GM18502 (cell line): ENCODE data around the gene PRR19.
A peak's percentile ranks its signal among the peaks of the same experiment; 100 is the strongest.

Experiments used
- ATAC-seq: cut with Tn5 transposase; IDR thresholded peaks from one replicate; pipeline ENCODE4 v1.9.1; 2021; ENCODE audit warnings: mild to moderate bottlenecking; ENCODE audit not compliant: unreplicated experiment, poor library complexity

PRR19 gene

DNA sequence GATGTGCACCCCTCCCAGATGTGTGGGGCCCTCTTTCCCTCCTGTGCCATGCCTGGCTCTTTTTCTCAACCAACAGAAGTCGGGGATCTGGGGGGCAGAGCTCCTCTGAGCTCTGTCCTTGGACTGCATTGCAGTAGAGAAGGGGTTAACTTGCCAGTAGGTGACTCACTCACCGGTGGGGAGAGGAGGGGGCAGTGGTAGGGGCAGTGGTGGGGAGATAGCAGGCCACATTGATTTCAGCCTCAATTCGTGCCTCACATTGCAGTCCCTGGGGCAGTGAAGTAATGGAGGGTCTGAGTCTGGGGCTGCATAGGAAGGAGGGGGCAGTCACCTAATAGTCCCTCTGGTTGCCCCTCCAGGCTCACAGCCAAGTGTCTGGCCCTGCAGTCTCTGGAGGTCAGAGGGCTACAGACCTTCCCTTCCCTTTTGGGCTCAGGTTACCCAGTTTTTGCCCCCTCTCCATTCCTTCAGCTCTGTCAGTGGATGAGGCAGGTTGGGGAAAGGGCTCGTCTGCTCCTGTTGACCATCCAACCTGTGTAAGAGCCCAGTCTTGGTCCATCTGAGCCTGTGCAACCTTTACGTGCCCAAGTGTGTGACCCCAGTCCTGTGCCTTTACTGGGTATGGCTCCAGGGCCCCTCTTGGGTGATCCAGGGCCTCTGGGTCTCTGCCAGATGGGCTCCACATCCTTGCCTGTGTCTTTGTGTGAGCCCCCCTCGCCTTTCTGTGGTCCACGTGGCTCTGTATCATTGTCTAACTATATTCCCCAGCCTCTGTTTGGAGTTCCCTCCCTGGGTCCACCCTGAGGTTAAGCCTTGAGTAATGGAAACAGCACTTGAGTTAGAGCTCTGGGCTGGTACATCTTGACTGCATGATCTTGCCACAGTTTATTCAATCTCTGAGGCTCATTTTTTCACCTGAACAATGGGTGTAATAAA lies 19.8 kb upstream of the PRR19 start:
- ATAC-seq, result no peak

- no peak for ATAC-seq
These were observed 19.1 kb upstream of the PRR19 start for GRCh38 chr19:42282819-42283187.

GRCh38 chr19:42283188-42284065 lies 18.5 kb upstream of the PRR19 start:
- peak; percentile 45 for ATAC-seq

DNA sequence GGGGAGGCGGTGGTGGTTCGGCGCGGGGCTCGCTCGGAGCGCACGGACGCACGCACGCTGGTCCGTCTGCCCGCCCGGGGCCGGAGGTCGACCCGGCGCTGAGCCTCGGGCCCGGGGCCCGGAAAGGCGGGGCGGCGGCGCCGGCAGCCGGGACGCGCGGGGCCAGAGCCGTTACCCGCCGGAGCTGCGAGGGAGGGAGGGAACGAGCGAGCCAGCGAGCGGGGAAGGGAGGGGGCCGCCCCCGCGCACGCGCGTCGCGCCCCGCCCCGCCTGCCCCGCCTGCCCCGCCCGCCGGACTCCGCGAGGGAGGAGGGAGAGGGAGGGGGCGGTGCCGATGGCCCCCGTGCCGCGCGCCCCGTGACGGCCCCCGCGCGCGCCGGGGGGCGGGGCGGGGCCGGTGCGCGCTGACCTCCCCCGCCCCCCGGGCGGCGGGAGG lies 17.8 kb upstream of the PRR19 start:
- peak; percentile 28 for ATAC-seq

DNA sequence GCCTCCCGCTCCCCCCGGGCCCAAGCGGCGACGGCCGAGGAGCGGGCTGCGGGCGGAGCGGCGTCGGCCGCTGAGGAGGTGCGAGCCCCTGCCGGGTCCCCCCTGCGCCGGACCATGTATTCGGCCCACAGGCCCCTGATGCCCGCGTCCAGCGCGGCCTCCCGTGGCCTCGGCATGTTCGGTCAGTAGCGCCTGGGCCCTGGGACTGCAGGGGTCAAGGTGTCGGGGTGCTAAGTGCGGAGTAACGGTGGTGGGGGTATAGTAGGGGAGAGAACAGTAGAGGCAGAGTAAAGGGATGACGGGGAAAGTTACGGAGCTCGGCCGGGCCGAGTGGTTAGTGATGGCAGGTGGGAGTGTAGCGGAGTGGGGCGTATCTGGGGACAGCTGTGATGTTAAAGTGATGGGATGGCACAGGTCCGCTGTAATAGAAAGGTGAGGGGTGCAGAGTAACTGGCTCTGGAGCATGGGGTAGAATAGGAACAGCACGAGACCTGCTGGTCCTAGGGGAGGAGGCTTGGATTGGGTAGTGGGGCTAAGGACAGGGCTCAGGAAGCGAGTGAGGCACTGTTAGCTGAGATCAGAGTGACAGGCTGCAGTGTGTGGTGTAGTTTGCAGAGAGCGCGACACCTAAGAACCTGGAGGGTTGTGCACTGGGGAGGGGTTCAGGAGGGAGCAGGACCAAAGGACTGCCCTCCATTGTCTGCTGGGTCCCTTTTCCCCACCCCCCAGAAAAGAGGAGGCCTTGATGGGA lies 17.2 kb upstream of the PRR19 start:
- peak; percentile 3 for ATAC-seq

DNA sequence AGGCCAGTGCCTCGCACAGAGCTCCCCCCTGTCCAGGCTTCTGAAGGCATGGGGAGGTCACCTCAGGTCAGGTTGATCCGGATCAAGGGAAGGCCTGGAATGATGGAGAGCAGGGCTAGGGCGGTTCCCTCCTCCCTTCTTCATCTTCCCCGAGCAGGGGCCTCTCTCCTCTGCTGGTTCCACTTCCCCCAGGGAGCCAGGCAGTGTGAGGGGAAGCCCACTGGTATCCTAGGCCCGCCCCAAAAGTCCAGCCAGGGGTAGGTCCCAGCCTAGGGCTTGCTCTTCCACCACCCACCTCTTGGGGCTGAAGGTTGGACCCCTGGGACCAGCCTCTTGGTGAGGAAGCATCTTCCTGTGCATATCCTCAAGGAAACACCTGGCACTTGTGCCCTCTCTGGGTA lies 16.4 kb upstream of the PRR19 start:
- ATAC-seq, result no peak

DNA sequence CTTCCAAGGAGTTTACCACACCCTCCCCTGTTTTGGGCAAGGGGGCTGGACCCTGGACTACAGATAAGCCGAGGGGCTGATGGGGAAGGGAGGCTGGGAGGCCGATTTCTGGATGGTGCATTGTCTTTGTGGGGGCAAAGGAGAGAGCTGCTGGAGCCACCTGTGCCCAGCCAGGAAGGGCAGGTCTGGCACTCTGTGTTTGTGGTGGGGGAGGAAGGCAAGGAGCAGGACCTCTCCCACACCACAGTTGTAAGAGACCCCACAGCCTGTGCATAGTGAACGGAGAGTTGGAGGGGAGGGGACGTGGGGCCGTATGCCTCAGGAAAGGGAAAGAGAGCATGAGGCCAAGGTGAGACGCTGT lies 16.0 kb upstream of the PRR19 start:
- no peak for ATAC-seq

DNA sequence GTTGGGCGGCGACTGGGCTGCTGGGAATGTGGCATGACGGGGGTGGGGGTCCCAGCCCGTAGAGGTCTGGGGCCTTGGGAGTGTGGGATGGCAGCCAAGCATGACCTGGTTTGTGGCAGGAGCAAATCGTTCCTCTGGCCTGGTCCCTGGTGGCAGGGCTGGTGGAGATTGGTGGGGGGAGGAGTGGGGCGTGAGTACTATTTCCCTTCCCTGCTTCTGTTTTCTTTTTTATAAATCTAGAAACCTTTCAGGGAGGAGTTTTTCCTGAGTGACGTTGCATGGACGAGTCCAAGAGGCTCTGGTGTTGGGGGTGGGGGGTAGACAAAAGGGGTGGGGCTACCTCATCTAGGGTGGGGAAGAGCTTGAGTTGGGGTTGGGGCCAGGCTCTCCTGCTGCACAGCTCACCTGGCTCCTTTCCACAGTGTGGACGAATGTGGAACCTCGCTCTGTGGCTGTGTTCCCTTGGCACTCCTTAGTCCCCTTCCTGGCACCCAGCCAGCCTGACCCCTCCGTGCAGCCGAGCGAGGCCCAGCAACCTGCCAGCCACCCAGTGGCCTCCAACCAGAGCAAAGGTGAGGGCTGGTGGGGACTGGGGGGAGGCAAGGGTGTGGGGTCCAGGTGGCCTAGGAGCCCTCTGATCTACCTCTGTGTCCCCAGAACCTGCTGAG lies 15.4 kb upstream of the PRR19 start:
- no peak for ATAC-seq

DNA sequence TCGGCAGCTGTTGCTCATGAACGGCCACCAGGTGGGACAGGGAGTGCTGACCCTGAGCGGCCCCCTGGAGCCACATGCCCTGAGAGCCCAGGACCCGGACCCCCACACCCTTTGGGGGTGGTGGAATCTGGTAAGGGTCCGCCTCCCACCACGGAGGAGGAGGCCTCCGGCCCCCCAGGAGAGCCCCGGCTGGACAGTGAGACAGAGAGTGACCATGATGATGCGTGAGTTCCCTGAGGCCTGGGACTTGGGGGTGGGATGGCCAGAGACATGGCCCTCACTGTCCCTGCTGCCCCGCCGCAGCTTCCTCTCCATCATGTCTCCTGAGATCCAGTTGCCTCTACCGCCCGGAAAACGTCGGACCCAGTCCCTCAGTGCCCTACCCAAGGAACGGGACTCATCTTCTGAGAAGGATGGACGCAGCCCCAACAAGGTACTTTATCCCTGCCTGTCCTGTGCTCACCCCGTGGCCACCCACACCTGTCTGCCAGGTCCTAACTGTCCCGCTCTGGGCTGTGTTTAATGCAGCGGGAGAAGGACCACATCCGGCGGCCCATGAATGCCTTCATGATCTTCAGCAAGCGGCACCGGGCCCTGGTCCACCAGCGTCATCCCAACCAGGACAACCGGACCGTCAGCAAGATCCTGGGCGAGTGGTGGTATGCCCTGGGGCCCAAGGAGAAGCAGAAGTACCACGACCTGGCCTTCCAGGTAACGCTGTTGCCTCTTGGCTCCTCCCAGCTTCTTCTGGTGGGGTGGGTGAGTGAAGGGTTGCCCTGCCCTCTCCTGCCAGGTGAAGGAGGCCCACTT lies 14.7 kb upstream of the PRR19 start:
- ATAC-seq, result no peak

- ATAC-seq, result no peak
These were observed 14.2 kb upstream of the PRR19 start for GRCh38 chr19:42287827-42288107.

DNA sequence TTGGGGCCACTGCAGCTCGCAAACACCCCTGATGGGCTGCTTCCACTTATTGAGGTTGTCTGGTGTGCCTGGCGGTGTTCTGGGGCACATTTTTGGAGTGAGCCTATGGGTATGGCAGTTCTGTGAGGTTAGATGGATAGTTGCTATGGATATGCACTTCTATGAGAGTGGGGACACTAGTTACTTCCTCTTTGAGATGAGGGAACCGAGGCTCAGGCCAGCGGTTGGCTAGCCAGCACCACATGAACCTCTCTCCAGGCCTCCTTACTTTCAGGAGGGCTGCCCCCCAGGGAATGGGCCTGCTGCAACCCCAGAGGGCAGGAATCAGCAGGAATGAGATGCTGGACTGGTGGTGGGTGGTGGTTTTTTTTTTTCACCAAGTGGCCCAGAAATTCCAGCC lies 13.5 kb upstream of the PRR19 start:
- no peak for ATAC-seq

DNA sequence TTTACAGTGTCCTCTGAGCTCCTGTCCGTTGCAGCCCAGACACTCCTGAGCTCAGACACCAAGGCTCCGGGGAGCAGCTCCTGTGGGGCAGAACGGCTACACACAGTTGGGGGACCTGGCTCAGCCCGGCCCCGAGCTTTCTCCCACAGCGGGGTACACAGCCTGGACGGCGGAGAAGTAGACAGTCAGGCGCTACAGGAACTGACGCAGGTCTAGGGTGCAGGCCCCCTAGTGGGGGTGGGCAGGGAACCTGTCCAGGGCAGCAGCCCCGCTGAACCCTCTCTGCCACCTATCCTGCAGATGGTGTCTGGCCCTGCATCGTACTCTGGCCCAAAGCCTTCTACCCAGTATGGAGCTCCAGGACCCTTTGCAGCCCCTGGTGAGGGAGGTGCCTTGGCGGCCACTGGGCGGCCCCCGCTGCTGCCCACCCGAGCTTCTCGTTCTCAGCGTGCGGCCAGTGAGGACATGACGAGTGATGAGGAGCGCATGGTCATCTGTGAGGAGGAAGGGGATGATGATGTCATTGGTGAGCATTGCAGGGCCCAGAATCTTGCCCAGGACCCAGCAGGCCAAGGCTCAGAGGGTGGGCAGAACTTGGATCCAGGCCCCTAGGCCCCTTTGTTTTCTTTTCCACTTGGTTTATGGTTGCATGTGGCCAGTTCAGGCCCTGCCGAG lies 12.9 kb upstream of the PRR19 start:
- no peak for ATAC-seq

DNA sequence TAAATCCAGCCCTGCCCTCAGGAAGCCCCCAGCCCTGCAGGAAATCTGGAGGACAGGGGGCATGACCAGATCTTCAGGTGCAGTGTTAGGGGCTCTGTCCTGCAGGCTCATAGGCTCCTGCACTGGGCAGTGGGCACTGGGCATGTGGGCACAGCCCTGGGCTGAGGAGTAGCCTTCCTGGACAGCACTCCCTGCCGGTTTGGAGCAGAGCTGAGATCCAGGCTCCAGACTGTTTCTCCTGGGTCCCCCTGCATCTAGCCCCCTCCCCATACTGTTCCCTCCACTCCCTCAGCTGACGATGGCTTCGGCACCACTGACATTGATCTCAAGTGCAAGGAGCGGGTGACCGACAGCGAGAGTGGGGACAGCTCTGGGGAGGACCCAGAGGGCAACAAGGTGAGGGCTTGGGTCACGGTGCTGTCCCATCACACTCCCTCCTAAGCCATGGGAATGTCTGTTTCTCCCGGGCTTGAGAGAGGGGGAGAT lies 12.3 kb upstream of the PRR19 start:
- ATAC-seq, result no peak

GRCh38 chr19:42290136-42290522 lies 11.8 kb upstream of the PRR19 start:
- no peak for ATAC-seq

GRCh38 chr19:42290523-42291434 lies 11.2 kb upstream of the PRR19 start:
- no peak for ATAC-seq

GRCh38 chr19:42291435-42291810 lies 10.5 kb upstream of the PRR19 start:
- ATAC-seq, result no peak

DNA sequence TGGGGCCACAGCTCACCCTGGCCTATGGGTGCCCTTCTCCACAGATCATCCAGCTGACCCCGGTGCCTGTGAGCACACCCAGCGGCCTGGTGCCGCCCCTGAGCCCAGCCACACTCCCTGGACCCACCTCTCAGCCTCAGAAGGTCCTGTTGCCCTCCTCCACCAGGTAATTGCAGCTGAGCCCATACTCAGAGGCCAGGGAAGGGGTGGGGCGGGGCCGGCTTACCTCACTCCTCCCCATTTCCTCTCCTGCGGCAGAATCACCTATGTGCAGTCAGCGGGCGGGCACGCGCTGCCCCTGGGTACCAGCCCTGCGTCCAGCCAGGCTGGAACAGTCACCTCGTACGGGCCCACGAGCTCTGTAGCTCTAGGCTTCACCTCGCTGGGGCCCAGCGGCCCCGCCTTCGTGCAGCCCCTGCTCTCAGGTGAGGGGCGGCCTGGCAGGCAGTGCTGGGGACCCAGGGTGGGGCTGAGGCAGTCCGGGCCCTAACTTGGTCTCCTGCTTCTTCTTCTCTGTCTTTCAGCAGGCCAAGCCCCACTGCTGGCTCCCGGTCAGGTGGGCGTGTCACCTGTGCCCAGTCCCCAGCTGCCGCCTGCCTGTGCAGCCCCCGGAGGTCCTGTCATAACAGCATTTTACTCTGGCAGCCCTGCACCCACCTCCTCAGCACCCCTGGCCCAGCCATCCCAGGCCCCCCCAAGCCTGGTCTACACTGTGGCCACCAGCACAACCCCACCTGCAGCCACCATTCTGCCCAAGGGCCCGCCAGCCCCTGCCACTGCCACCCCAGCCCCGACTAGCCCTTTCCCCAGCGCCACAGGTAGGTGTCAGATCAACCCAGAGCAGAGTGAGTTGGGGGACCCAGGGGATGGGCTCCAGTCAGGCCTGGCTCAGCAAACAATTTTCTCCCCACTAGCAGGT lies 9.6 kb upstream of the PRR19 start:
- no peak for ATAC-seq
